Measurements from ENCODE around the gene TSC22D2. TPM values are rescaled to one million over a fixed set of nuclear protein-coding genes. Genes with fewer than 3 reads are reported as not detected.

TSC22D2 gene
- total RNA-seq, 1 donor from 2014 or later = 38.9 TPM

GRCh38 chr3:150443331-150443741, 35.2 kb downstream of the TSC22D2 start:
- POLR2A ChIA-PET = no interaction called here
- H3K4me1 Mint-ChIP-seq = peaks cover 19% of the 10 kb centered on the region
- no peak for ATAC-seq (ENCODE audit: low read depth)

DNA sequence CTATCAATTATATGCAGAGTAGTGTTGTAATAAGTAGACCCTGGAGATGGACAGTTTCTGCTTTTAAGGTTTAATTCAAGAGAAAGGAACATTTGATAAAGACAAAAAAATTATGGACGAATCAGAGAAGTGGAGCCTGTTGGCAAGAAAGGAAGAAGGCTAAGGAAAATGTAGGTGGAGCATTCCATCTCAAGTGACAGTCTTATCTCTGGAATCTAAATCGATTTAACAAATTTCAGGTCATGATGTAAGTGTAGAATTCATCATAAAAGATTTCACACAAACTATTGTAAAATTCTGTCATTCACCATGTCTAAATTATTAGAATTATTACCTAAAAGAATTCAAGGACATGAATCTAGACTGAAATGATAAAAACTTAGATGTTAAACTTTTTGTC, 36.3 kb downstream of the TSC22D2 start:
- intact Hi-C loops (cut with micrococcal nuclease) = no loop called here
- H3K9me3 Mint-ChIP-seq = no peaks in the 10 kb centered on the region
- H3K4me3 Mint-ChIP-seq = no peak overlapping the region
- ChIA-PET CTCF (no interaction called here), POLR2A (no interaction called here)
- no peak overlapping the region for H3K27ac Mint-ChIP-seq
- no peaks in the 10 kb centered on the region for H3K27me3 Mint-ChIP-seq
- no peak for ATAC-seq (ENCODE audit: low read depth)
- H3K36me3 Mint-ChIP-seq (ENCODE audit: low read depth) = peaks cover 37% of the 10 kb centered on the region
- DNase-seq = no peak
- peaks cover 22% of the 10 kb centered on the region for H3K4me1 Mint-ChIP-seq
- TF ChIP-seq CTCF (IDR thresholded peaks at IDR 0.05) = no peak

More at GRCh38 chr3:150443331-150443741, 35.2 kb downstream of the TSC22D2 start:
- DNase-seq = no peak
- Mint-ChIP-seq H3K27me3 (no peaks in the 10 kb centered on the region), H3K4me3 (no peak overlapping the region), H3K36me3 (ENCODE audit: low read depth) (peaks cover 41% of the 10 kb centered on the region), H3K27ac (no peak overlapping the region), H3K9me3 (no peaks in the 10 kb centered on the region)
- no peak for TF ChIP-seq CTCF (IDR thresholded peaks at IDR 0.05)
- CTCF ChIA-PET = no interaction called here
- intact Hi-C loops (cut with micrococcal nuclease) = no loop called here

- POLR2A ChIA-PET = no interaction called here
- Mint-ChIP-seq H3K27me3 (no peaks in the 10 kb centered on the region), H3K36me3 (ENCODE audit: low read depth) (peaks cover 28% of the 10 kb centered on the region), H3K9me3 (no peaks in the 10 kb centered on the region), H3K27ac (no peak overlapping the region), H3K4me3 (no peak overlapping the region), H3K4me1 (peaks cover 24% of the 10 kb centered on the region)
- CTCF ChIA-PET = no interaction called here
- intact Hi-C loops (cut with micrococcal nuclease) = no loop called here
- ATAC-seq (ENCODE audit: low read depth) (no peak), DNase-seq (no peak)
- no peak for TF ChIP-seq CTCF (IDR thresholded peaks at IDR 0.05)
Measured at GRCh38 chr3:150446470-150446977, 38.4 kb downstream of the TSC22D2 start.

DNA sequence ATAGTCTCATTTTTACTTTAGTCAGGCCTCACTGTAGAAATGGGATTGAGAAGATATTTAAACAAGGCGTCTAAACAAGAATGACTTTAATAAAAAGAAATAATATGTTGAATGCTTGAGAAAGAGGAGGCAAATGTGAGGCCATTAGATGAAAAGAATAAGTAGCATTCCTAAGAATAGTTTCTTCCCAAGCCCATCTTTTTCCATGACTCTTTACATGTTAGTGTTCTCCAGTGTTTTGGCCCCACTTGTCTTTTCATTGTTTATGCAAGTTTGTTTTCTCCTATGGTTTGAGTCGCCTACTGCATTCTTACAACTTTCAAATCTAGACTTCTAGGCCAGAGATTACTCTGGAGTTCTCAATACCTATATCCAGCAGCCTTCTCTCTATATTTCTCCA, 39.0 kb downstream of the TSC22D2 start:
- ChIA-PET CTCF (no interaction called here), POLR2A (no interaction called here)
- H3K27me3 Mint-ChIP-seq = no peaks in the 10 kb centered on the region
- TF ChIP-seq CTCF (IDR thresholded peaks at IDR 0.05) = no peak
- no peaks in the 10 kb centered on the region for H3K9me3 Mint-ChIP-seq
- intact Hi-C loops (cut with micrococcal nuclease) = no loop called here
- no peak for ATAC-seq (ENCODE audit: low read depth)
- no peak overlapping the region for H3K27ac Mint-ChIP-seq
- no peak overlapping the region for H3K4me3 Mint-ChIP-seq
- no peak for DNase-seq
- H3K4me1 Mint-ChIP-seq = peaks cover 21% of the 10 kb centered on the region
- peaks cover 25% of the 10 kb centered on the region for H3K36me3 Mint-ChIP-seq (ENCODE audit: low read depth)

GRCh38 chr3:150447631-150448465, 39.8 kb downstream of the TSC22D2 start:
- Mint-ChIP-seq H3K27me3 (no peaks in the 10 kb centered on the region), H3K36me3 (ENCODE audit: low read depth) (peaks cover 23% of the 10 kb centered on the region), H3K9me3 (no peaks in the 10 kb centered on the region), H3K4me3 (no peak overlapping the region), H3K27ac (no peak overlapping the region), H3K4me1 (peaks cover 20% of the 10 kb centered on the region)
- POLR2A ChIA-PET = interaction anchor here (0.6 kb wide), 1 partner anchor 1822 kb away, joined by 3 read pairs; no protein-coding TSS in a partner anchor
- DNase-seq (no peak), ATAC-seq (ENCODE audit: low read depth) (no peak)
- intact Hi-C loops (cut with micrococcal nuclease) = no loop called here
- CTCF ChIA-PET = no interaction called here
- no peak for TF ChIP-seq CTCF (IDR thresholded peaks at IDR 0.05)

All from activated B cell treated with CpG ODN at 0.5 μM for 24 hours (primary cell).